HCT116 (cell line): Measurements from ENCODE around the gene DEFB123. TPM values are rescaled to one million over a fixed set of nuclear protein-coding genes. Genes with fewer than 3 reads are reported as not detected.

Source experiments
- ATAC-seq: fragments of 200-7000 bp; cut with Tn5 transposase; 2 replicates; pipeline ENCODE4 v1.9.1; 2020; ENCODE audit warnings: mild to moderate bottlenecking, moderate library complexity
- BruUV-seq: library from RNA; stranded (reverse); fragments of 400-500 nt; replicated peaks from 2 replicates; lab custom pipeline; 2021; lab: Mats Ljungman, UMichigan
- CTCF ChIA-PET: fragments of 300-600 bp; sonication (Branson Sonifier 250); formaldehyde crosslinking; loops from one replicate; lab custom pipeline; 2021; ENCODE audit warnings: antibody characterized with exemption; lab: Charles Lee
- POLR2A ChIA-PET: fragments of 300-600, 350-600 bp; sonication (Branson Sonifier 250); formaldehyde crosslinking; loops from one replicate; lab custom pipeline; 2021; ENCODE audit warnings: antibody characterized with exemption; lab: Charles Lee
- RAD21 ChIA-PET, 2 experiments: fragments of 300-600 bp; sonication (Branson Sonifier 250); formaldehyde crosslinking; loops; one replicate each; lab custom pipeline; 2023; ENCODE audit warnings: low total read pairs in 2 of 2; ENCODE audit not compliant: uncharacterized antibody in 2 of 2, unreplicated experiment in 2 of 2, low non-redundant PET in 1 of 2; lab: Charles Lee
- DNase-seq: peaks from one replicate; pipeline ENCODE4 v3.0.0-alpha.2; 2010; ENCODE audit warnings: low read depth, low spot score
- H2AFZ ChIP-seq: fragments of 200-600 bp; shearing (Covaris generic), sonication (generic); 2 replicates; pipeline ENCODE4 v1.6.1; 2017; ENCODE audit warnings: low read depth, mixed run types, mixed read lengths, antibody characterized with exemption, low read length; ENCODE audit not compliant: poor library complexity, severe bottlenecking
- H3K27ac ChIP-seq: 2 replicates; pipeline ENCODE4 v1.5.1; 2012; ENCODE audit warnings: low read depth, low read length
- H3K27me3 ChIP-seq: fragments of 200-600 bp; sonication (generic); 2 replicates; pipeline ENCODE4 v1.6.1; 2016; ENCODE audit warnings: mixed run types, low read length, mixed read lengths; ENCODE audit not compliant: insufficient read depth
- H3K36me3 ChIP-seq, 2 experiments: fragments of 200-500 bp in 1 of 2; fragments of 200-600 bp in 1 of 2; sonication (Bioruptor generic) in 1 of 2; sonication (generic) in 1 of 2; 2 replicates each; pipeline versions ENCODE4 v1.5.1 to v1.6.1; 2014 to 2016; ENCODE audit warnings: low read length in 2 of 2, inconsistent platforms in 1 of 2, mixed read lengths in 1 of 2, mixed run types in 1 of 2; ENCODE audit not compliant: insufficient read depth in 2 of 2, control insufficient read depth in 1 of 2
- H3K4me1 ChIP-seq, 2 experiments: fragments of 200-600 bp in 1 of 2; sonication (generic) in 1 of 2; 2 replicates each; pipeline versions ENCODE4 v1.5.1 to v1.6.1; 2012 to 2017; ENCODE audit warnings: low read length in 2 of 2, inconsistent platforms in 1 of 2, mild to moderate bottlenecking in 1 of 2, mixed read lengths in 1 of 2, mixed run types in 1 of 2, moderate library complexity in 1 of 2; ENCODE audit not compliant: insufficient read depth in 2 of 2, control insufficient read depth in 1 of 2
- H3K4me2 ChIP-seq: fragments of 200-600 bp; sonication (generic); 2 replicates; pipeline ENCODE4 v1.6.1; 2017; ENCODE audit warnings: mixed run types, low read length, mixed read lengths
- H3K4me3 ChIP-seq, 2 experiments: fragments of 200-600 bp in 1 of 2; sonication (generic) in 1 of 2; replicated peaks in 1 of 2; 2 replicates each; pipeline ENCODE4 v1.5.1; 2011 to 2016; ENCODE audit warnings: low read length in 2 of 2, control low read depth in 1 of 2, low read depth in 1 of 2, mild to moderate bottlenecking in 1 of 2, mixed read lengths in 1 of 2, mixed run types in 1 of 2
- H3K79me2 ChIP-seq: fragments of 200-600 bp; sonication (generic); 2 replicates; pipeline ENCODE4 v1.6.1; 2017; ENCODE audit warnings: mild to moderate bottlenecking, mixed run types, low read length, moderate library complexity, mixed read lengths; ENCODE audit not compliant: insufficient read depth
- H3K9ac ChIP-seq: fragments of 200-600 bp; sonication (generic); 2 replicates; pipeline ENCODE4 v1.6.1; 2016; ENCODE audit warnings: low read length, mixed read lengths
- H3K9me2 ChIP-seq: fragments of 200-600 bp; sonication (generic), shearing (Covaris generic); 2 replicates; pipeline ENCODE4 v1.6.1; 2017; ENCODE audit warnings: mixed run types, mild to moderate bottlenecking, moderate library complexity; ENCODE audit not compliant: insufficient read depth
- H3K9me3 ChIP-seq, 2 experiments: fragments of 200-500 bp in 1 of 2; fragments of 200-600 bp in 1 of 2; sonication (Bioruptor generic) in 1 of 2; sonication (generic) in 1 of 2; 2 replicates each; pipeline ENCODE4 v1.6.1; 2014 to 2017; ENCODE audit warnings: low read length in 2 of 2, mixed read lengths in 2 of 2, inconsistent platforms in 1 of 2, low read depth in 1 of 2, mild to moderate bottlenecking in 1 of 2, mixed run types in 1 of 2, moderate library complexity in 1 of 2; ENCODE audit not compliant: control insufficient read depth in 1 of 2, insufficient read depth in 1 of 2
- H4K20me1 ChIP-seq: fragments of 200-600 bp; sonication (generic), shearing (Covaris generic); 2 replicates; pipeline ENCODE4 v1.6.1; 2017; ENCODE audit warnings: mixed run types, mild to moderate bottlenecking, moderate library complexity; ENCODE audit not compliant: insufficient read depth
- CTCF ChIP-seq, 3 experiments: fragments of 200-600 bp in 1 of 3; sonication (generic) in 1 of 3; IDR thresholded peaks in 2 of 3; conservative IDR thresholded peaks in 1 of 3; 2 replicates each; pipeline ENCODE4 v1.5.1; 2012 to 2017; ENCODE audit warnings: low read depth in 2 of 3, low read length in 2 of 3, antibody characterized with exemption in 1 of 3, borderline replicate concordance in 1 of 3, control low read depth in 1 of 3, mild to moderate bottlenecking in 1 of 3, mixed read lengths in 1 of 3, mixed run types in 1 of 3, moderate library complexity in 1 of 3; ENCODE audit not compliant: insufficient read depth in 1 of 3
- EZH2 ChIP-seq: fragments of 200-600 bp; sonication (generic); IDR thresholded peaks from 2 replicates; pipeline ENCODE4 v1.6.1; 2017; ENCODE audit warnings: antibody characterized with exemption, mixed run types
- MAX ChIP-seq: IDR thresholded peaks from 2 replicates; pipeline ENCODE4 v1.6.1; 2012
- POLR2A ChIP-seq: IDR thresholded peaks from 2 replicates; pipeline ENCODE4 v1.7.0; 2011; ENCODE audit warnings: borderline replicate concordance; ENCODE audit not compliant: insufficient read depth, insufficient read length; ENCODE audit errors: extremely low read depth
- SIN3A ChIP-seq: IDR thresholded peaks from 2 replicates; pipeline ENCODE4 v1.6.1; 2012; ENCODE audit warnings: low read depth
- SP1 ChIP-seq: IDR thresholded peaks from 2 replicates; pipeline ENCODE4 v1.6.1; 2012; ENCODE audit warnings: low read depth
- ZNF274 ChIP-seq: fragments of 200-500 bp; sonication (Bioruptor generic); IDR thresholded peaks from 2 replicates; pipeline ENCODE4 v1.6.1; 2014; ENCODE audit warnings: mild to moderate bottlenecking, low read depth, low read length, inconsistent platforms
- intact Hi-C: fragments of 100-400 bp; cut with micrococcal nuclease; formaldehyde crosslinking; loops from 2 replicates; pipeline ENCODE4 v1.10.0; 2022
- total RNA-seq: library from RNA; stranded (reverse); gene quantifications from one replicate; pipeline ENCODE4 v1.2.1, GENCODE V29; 2021; ENCODE audit not compliant: unreplicated experiment
- TF ChIP-seq, protein P1 (sequence below): IDR thresholded peaks from 2 replicates; pipeline ENCODE4 v1.6.1; 2012; ENCODE audit warnings: low read depth

The DEFB123 gene
- total RNA-seq, 1 experiment from 2014 or later = not detected

DNA sequence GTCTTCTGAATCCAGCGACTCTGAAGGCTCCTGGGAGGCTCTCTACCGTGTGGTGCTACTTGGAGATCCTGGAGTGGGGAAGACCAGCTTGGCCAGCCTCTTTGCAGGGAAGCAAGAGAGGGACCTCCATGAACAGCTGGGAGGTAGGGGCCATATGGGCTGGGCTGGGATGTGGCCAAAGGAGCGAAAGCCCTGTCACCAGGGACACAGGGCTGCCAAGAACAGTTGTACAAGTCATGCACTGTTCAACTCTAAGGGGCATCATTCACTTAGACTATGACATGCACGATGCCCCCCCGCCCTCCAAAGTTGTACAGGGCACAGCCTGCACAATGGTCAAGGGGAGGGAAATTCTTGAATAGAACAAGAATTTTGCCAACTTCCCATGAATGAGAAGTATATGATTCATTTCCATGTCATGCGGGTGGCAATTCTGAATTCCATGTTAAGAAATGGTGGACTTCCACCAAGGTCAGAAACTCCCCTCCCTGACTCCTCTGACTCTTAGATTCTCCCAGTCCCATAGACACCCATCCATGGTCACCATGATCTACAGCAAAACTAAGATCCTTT, 36.3 kb downstream of the DEFB123 start:
- H3K4me2 ChIP-seq = no peak overlapping the region
- H3K36me3 ChIP-seq = no peaks in the 10 kb centered on the region
- TF ChIP-seq SP1 (no peak), POLR2A (no peak), EZH2 (no peak), CTCF (IDR thresholded peaks at IDR 0.05 in 2 of 3, conservative IDR thresholded peaks at IDR 0.05 in 1 of 3; ENCODE audit: borderline replicate concordance in 1 of 3, insufficient read depth in 1 of 3, low read depth in 2 of 3, low read length in 2 of 3) (no peak), MAX (no peak), SIN3A (no peak), ZNF274 (no peak)
- TF ChIP-seq, protein P1, sequence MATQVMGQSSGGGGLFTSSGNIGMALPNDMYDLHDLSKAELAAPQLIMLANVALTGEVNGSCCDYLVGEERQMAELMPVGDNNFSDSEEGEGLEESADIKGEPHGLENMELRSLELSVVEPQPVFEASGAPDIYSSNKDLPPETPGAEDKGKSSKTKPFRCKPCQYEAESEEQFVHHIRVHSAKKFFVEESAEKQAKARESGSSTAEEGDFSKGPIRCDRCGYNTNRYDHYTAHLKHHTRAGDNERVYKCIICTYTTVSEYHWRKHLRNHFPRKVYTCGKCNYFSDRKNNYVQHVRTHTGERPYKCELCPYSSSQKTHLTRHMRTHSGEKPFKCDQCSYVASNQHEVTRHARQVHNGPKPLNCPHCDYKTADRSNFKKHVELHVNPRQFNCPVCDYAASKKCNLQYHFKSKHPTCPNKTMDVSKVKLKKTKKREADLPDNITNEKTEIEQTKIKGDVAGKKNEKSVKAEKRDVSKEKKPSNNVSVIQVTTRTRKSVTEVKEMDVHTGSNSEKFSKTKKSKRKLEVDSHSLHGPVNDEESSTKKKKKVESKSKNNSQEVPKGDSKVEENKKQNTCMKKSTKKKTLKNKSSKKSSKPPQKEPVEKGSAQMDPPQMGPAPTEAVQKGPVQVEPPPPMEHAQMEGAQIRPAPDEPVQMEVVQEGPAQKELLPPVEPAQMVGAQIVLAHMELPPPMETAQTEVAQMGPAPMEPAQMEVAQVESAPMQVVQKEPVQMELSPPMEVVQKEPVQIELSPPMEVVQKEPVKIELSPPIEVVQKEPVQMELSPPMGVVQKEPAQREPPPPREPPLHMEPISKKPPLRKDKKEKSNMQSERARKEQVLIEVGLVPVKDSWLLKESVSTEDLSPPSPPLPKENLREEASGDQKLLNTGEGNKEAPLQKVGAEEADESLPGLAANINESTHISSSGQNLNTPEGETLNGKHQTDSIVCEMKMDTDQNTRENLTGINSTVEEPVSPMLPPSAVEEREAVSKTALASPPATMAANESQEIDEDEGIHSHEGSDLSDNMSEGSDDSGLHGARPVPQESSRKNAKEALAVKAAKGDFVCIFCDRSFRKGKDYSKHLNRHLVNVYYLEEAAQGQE = no peak
- ChIA-PET CTCF (interaction anchor here (0.6 kb wide), 1 partner anchor 63 kb away, joined by 5 read pairs; no protein-coding TSS in a partner anchor), RAD21 (no interaction called here), POLR2A (no interaction called here)
- H3K27me3 ChIP-seq = no peaks in the 10 kb centered on the region
- H3K9ac ChIP-seq = no peak overlapping the region
- no peak overlapping the region for H3K27ac ChIP-seq
- H3K4me1 ChIP-seq = no peaks in the 10 kb centered on the region
- H3K9me2 ChIP-seq = no peaks in the 10 kb centered on the region
- DNase-seq (no peak), ATAC-seq (no peak)
- no peaks in the 10 kb centered on the region for H3K79me2 ChIP-seq
- H4K20me1 ChIP-seq = no peaks in the 10 kb centered on the region
- H3K9me3 ChIP-seq = no peaks in the 10 kb centered on the region
- no peak overlapping the region for H3K4me3 ChIP-seq
- BruUV-seq = no TSS peak
- intact Hi-C loops = no loop called here
- no peak overlapping the region for H2AFZ ChIP-seq
